Duodenal mucosa (tissue), 2 donors: ENCODE data around the gene COL12A1.

Experiments
- H3K27ac ChIP-seq: one replicate; pipeline ENCODE4 v1.7.0; 2013; ENCODE audit warnings: low read depth, low read length
- H3K27me3 ChIP-seq, 2 donors: one replicate each; pipeline ENCODE4 v1.7.0; 2013; ENCODE audit warnings: low read length in 2 of 2, control low read depth in 1 of 2; ENCODE audit not compliant: insufficient read depth in 2 of 2, control insufficient read depth in 1 of 2
- H3K36me3 ChIP-seq, 2 donors: one replicate each; pipeline ENCODE4 v1.7.0; 2013; ENCODE audit warnings: low read length in 2 of 2, control low read depth in 1 of 2; ENCODE audit not compliant: insufficient read depth in 2 of 2, control insufficient read depth in 1 of 2
- H3K4me1 ChIP-seq, 2 donors: one replicate each; pipeline ENCODE4 v1.7.0; 2013; ENCODE audit warnings: low read length in 2 of 2, control low read depth in 1 of 2; ENCODE audit not compliant: insufficient read depth in 2 of 2, control insufficient read depth in 1 of 2
- H3K4me3 ChIP-seq, 2 donors: one replicate each; pipeline ENCODE4 v1.7.0; 2013; ENCODE audit warnings: low read length in 2 of 2, low read depth in 1 of 2
- H3K9ac ChIP-seq, 2 donors: one replicate each; pipeline ENCODE4 v1.7.0; 2013; ENCODE audit warnings: low read length in 2 of 2, low read depth in 1 of 2
- H3K9me3 ChIP-seq, 2 donors: one replicate each; pipeline ENCODE4 v1.7.0; 2013; ENCODE audit warnings: low read length in 2 of 2, control low read depth in 1 of 2; ENCODE audit not compliant: control insufficient read depth in 1 of 2

The COL12A1 gene

GRCh38 chr6:75205776-75206575 is at the start of gene COL12A1:
TSS of gene COL12A1 (minus strand) at chr6:75206053. CDS start at chr6:75202792, 3,261 bp downstream.
- Histone ChIP-seq H3K27me3 (peaks cover 64 to 72% of the 10 kb centered on the region in 2 donors), H3K4me3 (peak within 1 kb of the TSS; percentile 64 to 66), H3K4me1 (peaks cover 8 to 46% of the 10 kb centered on the region in 2 donors), H3K27ac (peak within 1 kb of the TSS; percentile 49), H3K9me3 (no peaks in the 10 kb centered on the region), H3K36me3 (no peaks in the 10 kb centered on the region), H3K9ac (peak within 1 kb of the TSS; percentile 2 to 57)

GRCh38 chr6:75250552-75250951 is 44.7 kb upstream of the COL12A1 start:
- H3K4me3 ChIP-seq: no peak overlapping the region
- no peak overlapping the region for H3K9ac ChIP-seq
- H3K27ac ChIP-seq: no peak overlapping the region
- H3K27me3 ChIP-seq: peaks cover 0 to 4% of the 10 kb centered on the region in 2 donors
- H3K36me3 ChIP-seq: peaks cover 3 to 14% of the 10 kb centered on the region in 2 donors
- H3K4me1 ChIP-seq: no peaks in the 10 kb centered on the region
- H3K9me3 ChIP-seq: no peaks in the 10 kb centered on the region

GRCh38 chr6:75249837-75250236 is 44.0 kb upstream of the COL12A1 start:
- H3K36me3 ChIP-seq: peaks cover 0 to 10% of the 10 kb centered on the region in 2 donors
- peaks cover 0 to 4% of the 10 kb centered on the region in 2 donors for H3K27me3 ChIP-seq
- no peaks in the 10 kb centered on the region for H3K9me3 ChIP-seq
- no peak overlapping the region for H3K4me3 ChIP-seq
- H3K27ac ChIP-seq: no peak overlapping the region
- no peak overlapping the region for H3K9ac ChIP-seq
- no peaks in the 10 kb centered on the region for H3K4me1 ChIP-seq

GRCh38 chr6:75246386-75246785 is 40.5 kb upstream of the COL12A1 start:
- no peaks in the 10 kb centered on the region for H3K9me3 ChIP-seq
- no peaks in the 10 kb centered on the region for H3K36me3 ChIP-seq

GRCh38 chr6:75244063-75244584 is 38.3 kb upstream of the COL12A1 start:
- Histone ChIP-seq H3K4me1 (peaks cover 5 to 6% of the 10 kb centered on the region in 2 donors), H3K9me3 (no peaks in the 10 kb centered on the region), H3K27ac (peak overlapping the region; percentile 60), H3K36me3 (peaks cover 6 to 21% of the 10 kb centered on the region in 2 donors), H3K27me3 (peaks cover 0 to 4% of the 10 kb centered on the region in 2 donors), H3K4me3 (peak overlapping the region; percentile 77 to 99), H3K9ac (peak overlapping the region; percentile 86 to 98)

More at GRCh38 chr6:75246386-75246785, 40.5 kb upstream of the COL12A1 start:
- Histone ChIP-seq H3K27ac (no peak overlapping the region), H3K9ac (no peak overlapping the region), H3K4me3 (no peak overlapping the region), H3K4me1 (peaks cover under 1 to 1% of the 10 kb centered on the region in 2 donors), H3K27me3 (peaks cover 0 to 4% of the 10 kb centered on the region in 2 donors)

- Histone ChIP-seq H3K27ac (peak within 1 kb of the TSS; percentile 63), H3K4me3 (peak within 1 kb of the TSS; percentile 77 to 99), H3K36me3 (peaks cover 9 to 27% of the 10 kb centered on the region in 2 donors), H3K9ac (peak within 1 kb of the TSS; percentile 86 to 98), H3K27me3 (peaks cover 0 to 4% of the 10 kb centered on the region in 2 donors), H3K9me3 (no peaks in the 10 kb centered on the region), H3K4me1 (peaks cover 5 to 6% of the 10 kb centered on the region in 2 donors)
These were observed 37.6 kb upstream of the COL12A1 start, which contains the start of gene COX7A2 for GRCh38 chr6:75243333-75244062. TSS of gene COX7A2 (minus strand) at chr6:75243801. CDS start at chr6:75243734, 67 bp downstream.

GRCh38 chr6:75236630-75237029 is 30.8 kb upstream of the COL12A1 start:
- H3K4me3 ChIP-seq: no peak overlapping the region
- H3K4me1 ChIP-seq: peaks cover 5 to 6% of the 10 kb centered on the region in 2 donors
- no peak overlapping the region for H3K9ac ChIP-seq
- H3K27ac ChIP-seq: no peak overlapping the region
- H3K9me3 ChIP-seq: no peaks in the 10 kb centered on the region
- H3K36me3 ChIP-seq: peaks cover 15 to 43% of the 10 kb centered on the region in 2 donors
- no peaks in the 10 kb centered on the region for H3K27me3 ChIP-seq

- no peak overlapping the region for H3K4me3 ChIP-seq
- H3K36me3 ChIP-seq: peaks cover 15 to 34% of the 10 kb centered on the region in 2 donors
- no peak overlapping the region for H3K27ac ChIP-seq
- no peak overlapping the region for H3K9ac ChIP-seq
- H3K4me1 ChIP-seq: no peaks in the 10 kb centered on the region
- no peaks in the 10 kb centered on the region for H3K27me3 ChIP-seq
- no peaks in the 10 kb centered on the region for H3K9me3 ChIP-seq
These were observed 29.4 kb upstream of the COL12A1 start for GRCh38 chr6:75235271-75235670.

- Histone ChIP-seq H3K36me3 (peaks cover 10 to 24% of the 10 kb centered on the region in 2 donors), H3K4me3 (no peak overlapping the region), H3K27me3 (no peaks in the 10 kb centered on the region), H3K27ac (no peak overlapping the region), H3K9me3 (no peaks in the 10 kb centered on the region), H3K4me1 (no peaks in the 10 kb centered on the region), H3K9ac (no peak overlapping the region)
These were observed 28.4 kb upstream of the COL12A1 start for GRCh38 chr6:75234126-75234865.
